ENCODE results near the gene CGB8.

GRCh38 chr19:49010453-49010852 is 38.5 kb downstream of the CGB8 start:
- TF ChIP-seq RAD21 (conservative IDR thresholded peaks at IDR 0.05 in 1 of 2, IDR thresholded peaks at IDR 0.05 in 1 of 2) (no peak), SREBF2 (IDR thresholded peaks at IDR 0.05) (no peak), SMC3 (IDR thresholded peaks at IDR 0.05) (no peak), CTCF (IDR thresholded peaks at IDR 0.05) (no peak), REST (IDR thresholded peaks at IDR 0.05) (no peak), BCL3 (IDR thresholded peaks at IDR 0.05) (no peak), KDM5A (IDR thresholded peaks at IDR 0.05) (no peak), EHMT2 (IDR thresholded peaks at IDR 0.05; ENCODE audit: low read depth) (no peak), CBX2 (IDR thresholded peaks at IDR 0.05; ENCODE audit: borderline replicate concordance, low read depth) (no peak), TP53 (CRISPR knock-in tag; IDR thresholded peaks at IDR 0.05) (no peak)

All from A549 (cell line).